GM12891 (cell line): ENCODE data around the gene NOTCH4.
A peak's percentile ranks its signal among the peaks of the same experiment; 100 is the strongest.

Experiments
- DNase-seq: peaks from one replicate; pipeline ENCODE4 v3.0.0; 2011; ENCODE audit warnings: low spot score; ENCODE audit not compliant: insufficient read length
- FAIRE-seq: peaks from 2 replicates; lab custom pipeline; 2011; peaks lifted over from hg19 to GRCh38; lab: Jason Lieb, UNC
- PAX5 ChIP-seq: IDR thresholded peaks from 2 replicates; pipeline ENCODE4 v1.6.1; 2011; ENCODE audit warnings: low read length, moderate library complexity, mild to moderate bottlenecking; ENCODE audit not compliant: insufficient read depth, severe bottlenecking
- POLR2A ChIP-seq: IDR thresholded peaks from 2 replicates; pipeline ENCODE4 v1.6.1; 2011; ENCODE audit warnings: low read depth, low read length, control low read depth
- POLR2AphosphoS5 ChIP-seq: IDR thresholded peaks from 2 replicates; pipeline ENCODE4 v1.6.1; 2011; ENCODE audit warnings: low read depth, low read length, control low read depth
- POU2F2 ChIP-seq: IDR thresholded peaks from 2 replicates; pipeline ENCODE4 v1.6.1; 2011; ENCODE audit warnings: low read depth, mild to moderate bottlenecking, control low read depth, low read length, moderate library complexity
- SPI1 ChIP-seq: IDR thresholded peaks from 2 replicates; pipeline ENCODE4 v1.6.1; 2011; ENCODE audit warnings: low read depth, low read length, control low read depth
- TAF1 ChIP-seq: IDR thresholded peaks from 2 replicates; pipeline ENCODE4 v1.6.1; 2011; ENCODE audit warnings: low read depth, low read length, control low read depth

Gene NOTCH4

GRCh38 chr6:32166411-32167061, 57.3 kb downstream of the NOTCH4 start:
- no peak for FAIRE-seq
- no peak for DNase-seq
- TF ChIP-seq POLR2A: no peak
- TF ChIP-seq TAF1: no peak
- no peak for TF ChIP-seq SPI1
- TF ChIP-seq POU2F2: no peak

GRCh38 chr6:32164295-32164694, 59.6 kb downstream of the NOTCH4 start, which contains the start of gene EGFL8:
Gene EGFL8, plus strand, starts transcription at chr6:32164595. Its CDS starts 1,571 bp downstream, at chr6:32166166.
- TF ChIP-seq PAX5 (no peak), POLR2A (no peak), TAF1 (no peak), POLR2AphosphoS5 (no peak), POU2F2 (no peak), SPI1 (no peak)
- DNase-seq (no peak), FAIRE-seq (no peak)

GRCh38 chr6:32163559-32164258, 60.2 kb downstream of the NOTCH4 start:
- FAIRE-seq (no peak), DNase-seq (no peak)
- TF ChIP-seq POLR2AphosphoS5 (no peak), SPI1 (no peak), POU2F2 (no peak), POLR2A (no peak), TAF1 (no peak), PAX5 (no peak)

- no peak for FAIRE-seq
- TF ChIP-seq PAX5 (no peak), SPI1 (no peak), POLR2A (no peak), POU2F2 (no peak), TAF1 (no peak), POLR2AphosphoS5 (no peak)
Measured at GRCh38 chr6:32158052-32158451, 65.8 kb downstream of the NOTCH4 start.

GRCh38 chr6:32156891-32157290, 67.0 kb downstream of the NOTCH4 start:
- FAIRE-seq (no peak), DNase-seq (no peak)
- no peak for TF ChIP-seq SPI1
- no peak for TF ChIP-seq POU2F2
- no peak for TF ChIP-seq TAF1
- TF ChIP-seq PAX5: no peak
- TF ChIP-seq POLR2AphosphoS5: no peak

More at GRCh38 chr6:32158052-32158451, 65.8 kb downstream of the NOTCH4 start:
- DNase-seq: no peak

GRCh38 chr6:32154514-32155161, 69.2 kb downstream of the NOTCH4 start:
- DNase-seq (peak; percentile 83), FAIRE-seq (peak; percentile 82)
- TF ChIP-seq TAF1: no peak
- peak; percentile 46 for TF ChIP-seq SPI1

- peak; percentile 78 for FAIRE-seq
Measured at GRCh38 chr6:32153564-32154513, 70.0 kb downstream of the NOTCH4 start, which contains the start of gene PPT2. Gene PPT2, plus strand, starts transcription at chr6:32154141. Its CDS starts 454 bp downstream, at chr6:32154595.

GRCh38 chr6:32152769-32153563, 70.9 kb downstream of the NOTCH4 start:
- DNase-seq (no peak), FAIRE-seq (no peak)
- TF ChIP-seq PAX5: no peak
- no peak for TF ChIP-seq POLR2AphosphoS5
- no peak for TF ChIP-seq SPI1
- TF ChIP-seq TAF1: no peak
- no peak for TF ChIP-seq POLR2A
- no peak for TF ChIP-seq POU2F2

More at GRCh38 chr6:32153564-32154513, 70.0 kb downstream of the NOTCH4 start, which contains the start of gene PPT2:
- TF ChIP-seq PAX5 (no peak), TAF1 (peak; percentile 21; the same call in 1 of the 2 replicates), POLR2AphosphoS5 (no peak), POU2F2 (no peak)
- DNase-seq: peak; percentile 69
